ENCODE data around the gene RBM19.

The RBM19 gene

DNA sequence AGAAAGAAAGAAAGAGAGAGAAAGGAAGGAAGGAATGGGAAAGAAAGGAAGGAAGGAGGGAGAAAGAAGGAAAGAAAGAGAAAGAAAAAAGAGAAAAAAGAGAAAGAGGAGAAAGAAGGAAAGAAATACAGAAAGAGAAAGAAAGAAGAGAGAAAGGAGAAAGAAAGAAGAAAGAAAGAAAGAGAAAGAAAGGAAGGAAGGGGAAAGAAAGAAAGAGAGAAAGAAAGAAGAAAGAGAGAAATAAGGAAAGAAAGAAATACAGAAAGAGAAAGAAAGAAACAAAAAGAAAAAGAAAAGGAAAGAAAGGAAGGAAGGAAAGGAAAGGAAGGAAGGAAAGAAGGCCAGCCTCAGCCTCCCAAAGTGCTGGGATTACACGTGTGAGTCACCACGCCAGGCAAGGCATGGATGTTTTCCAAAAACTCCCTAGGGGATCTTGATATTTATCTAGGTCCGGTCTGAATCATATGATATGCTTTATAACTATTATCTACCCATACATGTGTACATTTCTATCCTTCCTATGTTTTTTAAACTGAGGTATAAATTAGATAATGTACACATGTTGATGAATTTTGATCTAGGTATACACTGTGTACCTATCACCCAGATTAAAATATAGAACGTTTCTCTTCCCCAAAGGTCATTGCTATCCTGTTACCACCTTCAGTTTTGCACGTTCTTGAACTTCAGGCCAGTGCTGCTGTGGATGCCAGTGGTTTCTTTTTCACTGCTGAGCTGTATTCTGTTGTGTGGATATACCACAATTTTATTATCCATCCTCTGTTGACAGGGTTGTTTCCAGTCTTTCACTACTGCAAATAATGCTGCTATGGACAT, 177.9 kb downstream of the RBM19 start:
- no peak for DNase-seq (ENCODE audit: low read depth in 2 of 2, low spot score in 1 of 2)

DNA sequence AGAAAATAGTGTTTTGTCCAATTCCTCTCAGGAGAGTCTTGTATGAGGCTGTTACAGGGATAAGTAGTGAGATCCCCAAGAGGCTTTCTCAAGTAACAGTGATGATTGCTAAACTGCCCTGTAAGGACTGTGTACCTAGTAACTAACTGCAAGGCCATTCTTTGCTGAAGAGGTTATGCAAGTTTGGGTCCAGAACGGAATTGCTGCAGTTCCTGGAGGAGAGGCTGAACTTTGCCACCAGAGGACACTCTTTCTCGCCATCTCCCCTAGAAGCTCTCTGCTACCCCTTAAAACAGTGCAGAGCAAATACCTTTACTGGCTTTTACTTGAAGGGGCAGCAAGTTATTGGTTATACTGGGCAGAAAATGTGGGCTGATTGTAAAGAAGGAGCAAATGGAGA, 180.0 kb downstream of the RBM19 start:
- DNase-seq (ENCODE audit: low read depth in 2 of 2, low spot score in 1 of 2), result no peak

DNA sequence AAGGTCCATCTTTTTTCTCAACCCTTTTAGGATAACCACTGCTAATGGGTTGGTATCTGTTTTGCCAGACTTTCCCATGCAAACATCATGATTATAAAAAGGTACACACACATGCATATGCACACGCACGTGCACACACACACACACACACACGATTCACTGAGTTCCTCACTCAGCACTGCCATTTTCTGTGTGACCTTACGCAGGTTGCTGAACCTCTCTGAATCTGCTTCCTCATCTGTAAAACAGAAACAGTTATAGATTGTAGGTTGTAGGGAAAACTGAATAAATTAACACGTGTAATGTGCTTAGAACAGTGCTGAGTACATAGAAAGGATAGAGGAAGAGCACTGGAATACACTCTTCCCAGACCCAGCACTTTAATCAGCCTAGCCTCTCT, 182.3 kb downstream of the RBM19 start:
- no peak for DNase-seq (ENCODE audit: low read depth in 2 of 2, low spot score in 1 of 2)

DNA sequence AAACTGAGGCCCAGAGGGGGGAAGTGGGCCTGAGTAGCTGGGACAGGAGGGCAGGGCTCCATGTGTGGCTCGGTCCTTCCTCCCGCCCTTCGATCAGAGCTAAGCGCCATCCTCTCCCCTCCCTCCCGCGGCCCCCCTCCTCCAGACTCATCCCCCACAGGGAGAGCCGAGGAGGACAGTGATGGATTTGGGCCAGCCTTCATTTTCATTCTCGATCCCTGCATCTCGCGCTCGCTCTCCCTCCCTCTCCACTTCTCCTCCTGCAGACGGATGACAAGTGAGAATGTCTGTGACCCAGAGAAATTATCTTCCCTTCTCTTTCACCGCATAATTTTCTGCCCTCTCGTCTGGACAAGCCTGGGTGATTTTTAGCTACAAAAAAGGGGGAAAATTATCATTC, 183.3 kb downstream of the RBM19 start:
- no peak for DNase-seq (ENCODE audit: low read depth in 2 of 2, low spot score in 1 of 2)

DNA sequence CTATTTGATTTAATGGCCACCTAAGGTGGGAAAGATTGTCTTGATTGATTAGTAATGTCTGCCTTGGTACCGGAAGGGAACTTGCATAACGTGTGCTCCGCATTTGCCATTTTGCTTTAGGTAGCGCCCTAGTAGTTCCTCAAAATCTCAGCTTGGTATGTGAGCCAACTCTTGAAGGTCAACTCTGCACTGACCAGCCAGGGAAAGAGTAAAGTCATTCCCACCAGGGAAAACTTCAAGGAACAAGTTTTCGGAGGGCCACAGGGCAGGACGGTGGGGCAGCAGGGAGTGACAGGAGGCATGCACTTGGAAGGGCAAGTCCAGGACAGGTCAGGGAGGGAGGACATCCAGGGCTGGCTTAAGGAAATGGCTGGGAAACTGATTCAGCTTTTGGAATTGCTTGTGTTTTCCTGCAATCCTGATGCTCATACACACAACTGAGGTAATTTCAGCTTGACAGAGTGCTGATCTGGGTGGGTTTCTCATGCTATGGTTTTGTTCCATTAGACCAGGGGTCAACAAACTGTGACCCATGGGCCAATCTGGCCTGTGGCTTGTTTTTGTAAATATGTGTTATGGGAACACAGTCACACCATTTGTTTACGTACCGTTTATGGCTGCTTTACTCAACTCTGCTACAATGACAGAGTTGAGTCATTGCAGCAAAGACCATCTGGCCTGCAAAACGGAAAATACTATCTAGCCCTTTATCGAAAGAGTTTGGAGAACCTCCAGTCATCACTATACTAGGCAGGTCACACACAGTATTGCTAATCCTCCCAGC, 184.5 kb downstream of the RBM19 start:
- DNase-seq (ENCODE audit: low read depth in 2 of 2, low spot score in 1 of 2), result no peak

DNA sequence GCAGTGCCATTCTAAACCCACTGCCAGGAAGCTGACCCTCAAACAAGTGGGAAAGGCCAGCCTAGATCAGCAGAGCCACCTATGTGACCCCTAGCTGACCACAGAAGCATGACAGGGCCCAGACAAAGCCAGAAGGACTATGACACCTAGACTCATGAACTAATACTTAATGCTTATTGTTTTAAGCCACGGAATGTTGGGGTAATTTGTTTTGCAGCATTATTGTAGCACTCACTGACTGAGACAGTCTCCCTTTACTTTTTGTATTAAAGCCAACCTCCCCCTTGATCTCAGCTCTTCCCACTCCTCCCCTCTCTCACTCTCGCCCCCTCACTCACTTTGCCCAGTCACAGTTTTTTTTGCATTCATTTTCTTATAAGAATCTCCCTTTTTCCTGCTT, 186.4 kb downstream of the RBM19 start:
- DNase-seq (ENCODE audit: low read depth in 2 of 2, low spot score in 1 of 2), result no peak

DNA sequence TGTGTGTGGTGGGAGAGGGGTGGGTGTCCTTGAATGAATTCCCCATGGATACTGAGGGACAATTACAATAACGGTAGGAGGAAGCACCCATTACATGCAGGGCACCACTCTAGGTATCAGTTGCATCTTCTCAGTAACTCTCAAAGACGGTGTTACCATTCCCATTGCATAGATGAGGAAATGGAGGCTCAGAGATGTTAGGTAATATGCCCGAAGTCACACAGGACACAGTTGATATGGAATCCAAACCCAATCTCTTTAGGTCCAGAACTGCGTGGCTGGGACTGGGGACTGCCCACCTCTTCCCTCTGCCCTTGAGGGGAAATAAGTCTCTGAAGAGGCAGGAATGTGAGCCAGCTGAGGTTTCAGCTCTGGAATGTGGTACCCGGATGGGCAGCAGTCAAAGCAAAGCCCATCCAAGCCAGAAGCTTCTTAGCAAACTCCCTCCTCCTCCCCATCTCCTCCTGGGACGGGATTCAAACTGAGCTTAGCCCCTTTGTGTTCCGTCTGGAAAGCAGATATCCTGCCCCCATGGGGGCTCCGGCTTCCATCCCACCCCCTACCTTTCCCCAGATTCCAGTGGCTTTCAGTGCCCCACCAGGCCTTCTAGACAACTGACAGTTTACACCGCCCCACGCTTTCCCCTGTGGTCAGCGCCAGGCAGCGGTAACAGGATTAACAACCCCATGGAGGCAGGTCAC, 187.5 kb downstream of the RBM19 start:
- DNase-seq (ENCODE audit: low read depth in 2 of 2, low spot score in 1 of 2), result no peak

DNA sequence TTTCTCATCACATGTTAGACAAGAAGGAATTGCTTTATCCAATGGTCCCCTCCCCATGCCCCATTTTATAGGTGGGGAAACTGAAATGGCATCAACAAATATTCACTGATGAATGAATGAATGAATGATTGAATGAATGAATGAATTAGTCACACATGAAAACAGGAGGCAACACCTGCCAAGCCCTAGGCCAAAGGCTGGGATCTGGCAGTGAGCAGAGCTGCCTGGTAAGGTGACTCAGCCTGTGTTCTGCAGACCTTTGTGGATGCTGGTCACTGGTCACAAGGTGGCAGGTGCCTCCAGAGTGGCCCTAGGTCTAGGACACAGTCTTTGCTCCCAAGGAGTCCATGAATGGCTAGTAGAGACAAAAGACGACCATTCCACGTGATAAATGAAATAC, 188.4 kb downstream of the RBM19 start:
- DNase-seq (ENCODE audit: low read depth in 2 of 2, low spot score in 1 of 2), result no peak

DNA sequence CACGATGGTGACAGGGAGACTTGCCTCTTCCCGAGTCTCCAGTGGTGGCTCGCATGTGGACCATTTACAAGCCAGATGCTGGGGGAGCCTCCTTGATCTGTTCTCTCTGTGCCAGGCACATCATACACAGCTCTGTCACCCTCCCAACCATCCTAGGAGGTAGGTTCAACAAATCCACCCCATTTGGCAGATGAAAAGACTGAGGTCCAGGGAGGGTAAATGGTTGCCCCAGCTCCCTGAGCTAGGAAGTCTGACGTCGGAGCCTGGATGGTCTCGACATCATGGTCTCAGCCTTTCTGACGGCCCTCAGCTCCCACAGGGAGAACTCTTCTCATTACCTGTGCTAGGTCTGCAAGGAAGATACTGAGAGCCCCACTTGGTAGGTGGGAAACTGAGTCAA, 189.6 kb downstream of the RBM19 start:
- no peak for DNase-seq (ENCODE audit: low read depth in 2 of 2, low spot score in 1 of 2)

DNA sequence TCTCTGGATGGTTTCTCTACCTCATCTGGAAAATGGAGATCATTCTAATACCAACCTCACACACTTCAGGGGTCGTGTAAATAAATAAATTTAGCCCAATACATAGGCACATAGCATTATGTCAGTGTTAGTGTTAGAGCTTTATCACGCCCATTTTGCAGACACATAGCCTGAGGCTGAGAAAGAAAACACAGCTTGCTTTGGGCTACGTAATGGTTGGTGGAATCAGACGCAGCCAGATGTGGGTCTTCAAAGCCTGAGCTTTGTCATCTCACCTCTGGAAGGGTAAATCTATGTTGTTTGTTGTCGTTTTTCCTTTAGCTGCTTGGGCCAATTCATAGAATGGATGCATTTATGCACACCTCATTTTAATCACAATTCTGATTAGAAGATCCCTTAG, 191.6 kb downstream of the RBM19 start:
- no peak for DNase-seq (ENCODE audit: low read depth in 2 of 2, low spot score in 1 of 2)

DNA sequence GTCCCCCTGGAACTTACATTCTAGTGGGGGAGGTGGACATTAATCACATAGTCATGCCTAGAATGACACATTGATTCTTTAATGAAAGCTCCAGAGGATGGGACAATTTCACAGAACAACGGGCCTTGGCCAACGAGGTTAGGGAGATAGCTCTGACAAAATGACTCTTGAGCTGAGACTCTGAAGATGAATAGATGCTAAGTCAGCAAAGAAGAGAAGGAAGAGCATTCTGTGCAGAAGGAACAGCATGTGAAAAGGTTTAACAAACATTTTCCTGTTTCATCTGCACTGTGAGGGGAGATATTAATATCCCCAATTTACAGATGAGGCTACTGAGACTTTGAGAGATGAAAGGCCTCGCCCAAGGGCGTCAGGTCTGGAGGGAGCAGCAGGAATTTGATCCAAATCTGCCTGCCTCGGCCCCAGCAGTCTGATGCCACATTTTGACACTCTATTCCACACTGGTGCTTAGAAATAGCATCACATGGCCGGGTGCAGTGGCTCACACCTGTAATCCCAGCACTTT, 193.6 kb downstream of the RBM19 start:
- no peak for DNase-seq (ENCODE audit: low read depth in 2 of 2, low spot score in 1 of 2)

DNA sequence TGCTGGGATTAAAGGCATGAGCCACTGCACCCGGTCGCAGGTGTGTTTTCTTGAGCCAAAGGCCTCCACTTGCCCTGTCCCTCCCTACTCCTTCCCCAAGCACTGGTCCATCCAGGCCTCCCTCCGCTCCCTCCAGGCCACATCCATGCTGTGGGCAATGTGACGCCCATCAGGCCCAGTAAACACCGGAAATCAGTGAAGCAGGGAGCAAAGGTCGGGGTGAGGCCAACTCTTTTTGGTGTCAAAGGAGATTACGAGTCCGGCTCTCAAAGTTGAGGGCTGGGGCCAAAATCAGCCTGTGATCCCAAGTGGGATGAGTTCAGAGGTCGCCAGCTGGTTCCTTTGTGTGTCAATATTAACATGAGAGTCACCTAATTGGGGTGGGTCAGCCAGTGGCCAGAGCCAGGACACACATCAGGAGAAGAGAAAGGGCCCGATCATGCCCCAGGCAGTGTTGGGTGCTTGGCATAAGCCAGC, 195.7 kb downstream of the RBM19 start:
- no peak for DNase-seq (ENCODE audit: low read depth in 2 of 2, low spot score in 1 of 2)

DNA sequence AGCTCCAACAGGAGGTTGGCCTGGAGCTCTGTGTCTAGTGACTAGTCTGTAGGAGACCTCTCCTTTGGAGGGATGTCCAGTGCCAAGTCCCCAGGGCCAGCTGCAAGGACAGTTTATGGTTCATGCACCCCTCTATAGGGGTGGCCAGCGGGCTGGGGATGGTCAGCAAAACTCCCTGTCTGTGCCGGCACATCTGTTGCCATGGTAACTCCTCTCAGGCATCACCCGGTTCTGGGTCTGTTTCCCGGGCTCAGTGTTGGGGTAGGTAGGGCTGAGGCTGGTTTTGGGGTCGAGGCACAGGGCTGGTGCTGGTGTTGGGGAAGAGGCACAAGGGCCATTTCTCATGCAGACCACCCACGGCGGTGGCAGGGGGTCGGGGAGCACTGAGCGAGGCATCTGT, 196.8 kb downstream of the RBM19 start:
- DNase-seq (ENCODE audit: low read depth in 2 of 2, low spot score in 1 of 2), result no peak

DNA sequence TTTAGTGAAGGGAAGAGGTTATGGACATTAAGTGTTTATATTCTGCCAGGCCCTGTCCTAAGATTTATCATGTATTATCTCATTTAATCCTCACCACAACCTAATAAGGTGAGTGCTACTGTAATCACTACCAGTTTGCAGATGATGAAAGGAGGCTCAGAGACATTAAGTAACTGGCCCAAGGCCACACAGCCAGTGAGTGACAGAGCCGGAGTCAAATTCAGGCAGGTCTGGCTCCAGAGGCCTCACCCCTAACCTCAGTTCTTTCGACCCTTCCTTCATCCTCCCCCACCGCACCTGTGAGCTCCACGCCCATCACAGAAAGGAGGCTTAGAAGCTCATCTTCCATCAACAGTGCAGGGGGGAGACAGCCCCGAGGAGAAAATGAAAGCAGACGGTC, 197.3 kb downstream of the RBM19 start:
- no peak for DNase-seq (ENCODE audit: low read depth in 2 of 2, low spot score in 1 of 2)

DNA sequence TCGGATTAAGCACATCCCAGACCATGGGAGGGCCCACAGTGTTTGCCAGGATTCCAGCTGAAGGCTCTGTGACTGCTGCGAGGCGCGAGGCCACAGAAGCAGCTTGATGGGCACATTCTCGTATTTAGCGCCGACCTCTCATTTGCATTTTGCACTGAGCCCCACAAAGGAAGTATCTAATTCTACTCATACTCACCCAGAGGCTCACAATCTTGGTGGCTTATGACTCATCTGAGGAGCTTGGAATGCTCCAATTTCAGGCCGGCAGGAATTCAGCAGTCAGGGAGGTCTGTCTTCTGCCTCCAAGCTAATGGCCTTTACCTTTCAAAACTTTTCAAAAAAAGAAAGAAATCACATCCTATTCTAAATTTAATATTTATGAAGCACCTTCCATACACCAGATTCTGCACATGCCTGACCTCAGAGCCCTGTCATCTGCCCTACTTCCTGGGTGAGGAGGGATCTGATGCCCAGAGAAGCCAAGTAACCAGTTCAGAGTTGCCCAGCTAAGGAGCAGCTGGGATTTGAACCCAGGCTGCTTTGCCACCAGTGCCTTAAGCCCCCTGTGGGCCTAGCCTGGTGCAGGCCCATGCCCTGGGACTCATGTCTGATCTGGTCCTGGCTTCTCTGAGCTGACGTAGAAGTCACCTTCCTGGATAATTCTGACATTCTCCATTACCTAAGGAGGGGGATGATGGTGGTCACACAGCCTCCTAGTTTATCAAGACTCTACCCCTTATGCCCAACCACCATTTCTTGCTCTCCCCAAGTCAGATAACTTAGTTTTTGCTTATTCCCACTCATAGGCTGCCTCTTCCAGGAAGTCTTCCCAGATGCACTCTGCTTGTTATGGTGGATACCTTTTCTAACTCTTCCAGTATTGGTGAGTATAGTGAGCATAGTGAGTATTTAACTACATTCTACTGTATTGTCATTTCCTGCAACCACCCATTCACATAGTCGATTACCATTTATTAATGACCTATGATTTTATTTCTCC, 198.9 kb downstream of the RBM19 start:
- no peak for DNase-seq (ENCODE audit: low read depth in 2 of 2, low spot score in 1 of 2)
